Measurements from ENCODE around the gene TTYH3.

GRCh38 chr7:2614631-2615330 is 17.0 kb upstream of the TTYH3 start:
- TF ChIP-seq CTCF (conservative IDR thresholded peaks at IDR 0.05 in 1 of 2, IDR thresholded peaks at IDR 0.05 in 1 of 2; ENCODE audit: low read depth in 1 of 2, low read length in 2 of 2) (no peak), EZH2 (IDR thresholded peaks at IDR 0.05; ENCODE audit: low read length, missing control alignments) (no peak)

Measured in fibroblast of lung (primary cell).